Measurements from ENCODE around the gene NXN. TPM values are rescaled to one million over a fixed set of nuclear protein-coding genes. Genes with fewer than 3 reads are reported as not detected.
"Not testable (repeated sequence)": the region's sequence is repeated elsewhere in the genome, so short reads cannot be mapped to it uniquely, and the experiment has no call there.

NXN gene
- total RNA-seq, 2 experiments from 2014 or later, result 0.68 to 0.97 TPM

DNA sequence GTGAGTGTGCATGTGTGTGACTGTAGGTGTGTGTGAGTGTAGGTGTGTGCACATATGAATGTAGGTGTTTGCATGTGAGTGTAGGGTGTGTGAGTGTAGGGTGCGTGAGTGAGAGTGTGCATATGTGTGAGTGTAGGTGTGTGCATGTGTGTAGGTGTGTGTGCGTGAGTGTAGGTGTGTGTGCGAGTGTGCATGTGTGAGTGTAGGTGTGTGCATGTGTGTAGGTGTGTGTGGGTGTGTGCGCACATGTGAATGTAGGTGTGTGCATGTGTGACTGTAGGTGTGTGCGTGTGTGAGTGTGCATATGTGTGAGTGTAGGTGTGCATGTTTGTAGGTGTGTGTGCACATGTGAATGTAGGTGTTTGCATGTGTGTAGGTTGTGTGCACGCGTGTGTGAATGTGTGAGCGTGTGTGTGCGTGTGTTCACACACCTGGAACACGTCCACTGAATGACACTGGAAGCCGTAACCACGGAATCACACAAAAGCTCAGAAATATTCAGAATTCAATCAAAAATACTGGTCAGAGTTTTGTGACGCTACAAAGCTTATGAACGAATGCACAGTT is 166.9 kb downstream of the NXN start:
- no peak overlapping the region for H3K27ac Mint-ChIP-seq
- H3K27me3 Mint-ChIP-seq (ENCODE audit: low read depth), result no peaks in the 10 kb centered on the region
- CTCF ChIA-PET, result no interaction called here
- no peaks in the 10 kb centered on the region for H3K9me3 Mint-ChIP-seq (ENCODE audit: insufficient read depth)
- DNase-seq, result no peak
- POLR2A ChIA-PET, result no interaction called here
- no peak for ATAC-seq
- H3K4me3 Mint-ChIP-seq, result no peak overlapping the region
- no peaks in the 10 kb centered on the region for H3K36me3 Mint-ChIP-seq (ENCODE audit: low read depth)
- H3K4me1 Mint-ChIP-seq (ENCODE audit: low read depth), result no peaks in the 10 kb centered on the region

DNA sequence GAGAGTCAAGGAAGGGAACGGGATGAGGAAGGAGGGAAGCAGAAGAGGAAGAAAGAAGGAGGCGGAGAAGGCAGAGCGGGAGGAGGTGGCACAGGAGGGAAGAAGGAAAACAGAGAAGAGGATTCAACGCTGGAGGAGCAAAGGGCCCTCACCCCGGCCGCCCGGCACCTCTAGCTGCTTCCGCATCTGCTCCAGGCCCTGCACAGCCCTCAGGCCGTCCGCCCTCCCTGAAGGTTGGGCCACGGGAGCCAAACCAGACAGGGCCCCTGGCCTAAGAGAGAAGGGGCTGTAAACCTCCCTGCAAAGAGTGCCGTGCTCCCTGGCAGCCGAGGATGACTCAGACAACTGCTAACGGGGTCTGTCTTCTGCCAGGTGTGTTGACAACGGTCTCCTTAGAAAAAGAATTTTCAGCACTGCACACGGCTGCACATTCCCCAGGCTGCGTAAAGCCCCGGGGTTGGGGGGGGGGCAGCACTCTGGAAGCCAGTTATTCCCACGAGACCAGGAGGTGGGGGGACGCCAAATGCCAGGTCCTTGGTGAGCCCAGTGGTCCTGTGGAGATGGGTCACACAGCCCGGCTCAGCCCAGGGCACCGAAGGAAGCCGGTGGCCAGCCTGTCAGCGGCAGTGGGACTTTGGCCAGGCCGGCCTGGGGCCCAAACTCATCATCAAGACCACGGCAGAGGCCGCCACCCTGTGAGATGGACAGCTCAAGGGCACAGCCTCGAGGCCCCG is 168.4 kb downstream of the NXN start:
- POLR2A ChIA-PET, result no interaction called here
- Mint-ChIP-seq H3K4me3 (no peak overlapping the region), H3K27me3 (ENCODE audit: low read depth) (no peaks in the 10 kb centered on the region), H3K36me3 (ENCODE audit: low read depth) (no peaks in the 10 kb centered on the region), H3K4me1 (ENCODE audit: low read depth) (no peaks in the 10 kb centered on the region), H3K27ac (no peak overlapping the region), H3K9me3 (ENCODE audit: insufficient read depth) (no peaks in the 10 kb centered on the region)
- DNase-seq (no peak), ATAC-seq (no peak)
- CTCF ChIA-PET, result no interaction called here

- H3K4me1 Mint-ChIP-seq (ENCODE audit: low read depth), result no peaks in the 10 kb centered on the region
- no peaks in the 10 kb centered on the region for H3K27me3 Mint-ChIP-seq (ENCODE audit: low read depth)
- ChIA-PET POLR2A (no interaction called here), CTCF (no interaction called here)
- H3K9me3 Mint-ChIP-seq (ENCODE audit: insufficient read depth), result no peaks in the 10 kb centered on the region
- no peak overlapping the region for H3K27ac Mint-ChIP-seq
- H3K4me3 Mint-ChIP-seq, result no peak overlapping the region
- H3K36me3 Mint-ChIP-seq (ENCODE audit: low read depth), result no peaks in the 10 kb centered on the region
- no peak for ATAC-seq
- no peak for DNase-seq
Observed at GRCh38 chr17:807523-808294, 171.9 kb downstream of the NXN start.

GRCh38 chr17:806781-807522 is 172.6 kb downstream of the NXN start:
- H3K9me3 Mint-ChIP-seq (ENCODE audit: insufficient read depth), result no peaks in the 10 kb centered on the region
- H3K27ac Mint-ChIP-seq, result no peak overlapping the region
- no peaks in the 10 kb centered on the region for H3K4me1 Mint-ChIP-seq (ENCODE audit: low read depth)
- H3K36me3 Mint-ChIP-seq (ENCODE audit: low read depth), result no peaks in the 10 kb centered on the region
- ChIA-PET CTCF (no interaction called here), POLR2A (no interaction called here)
- no peak for DNase-seq
- no peak for ATAC-seq
- no peak overlapping the region for H3K4me3 Mint-ChIP-seq
- no peaks in the 10 kb centered on the region for H3K27me3 Mint-ChIP-seq (ENCODE audit: low read depth)

DNA sequence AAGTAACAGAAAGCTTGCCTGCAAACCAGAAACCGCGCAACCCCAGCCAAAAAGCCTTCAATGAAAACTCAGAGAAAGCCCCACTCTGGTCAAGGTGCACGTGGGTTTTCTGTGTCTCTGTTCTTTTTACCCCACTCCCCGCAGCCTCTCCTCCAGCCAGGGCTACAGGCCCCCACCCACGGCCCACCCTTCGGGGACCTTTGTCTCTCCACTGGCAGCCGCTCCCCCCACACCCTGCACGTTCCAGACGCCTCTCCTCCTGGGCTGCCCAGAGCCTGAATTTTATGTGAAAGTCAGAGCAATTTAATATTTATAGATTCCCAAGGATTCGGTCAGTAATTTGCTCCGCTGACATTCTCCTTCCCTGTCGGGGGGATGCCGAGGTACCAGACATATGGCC is 173.2 kb downstream of the NXN start:
- CTCF ChIA-PET, result no interaction called here
- H3K4me3 Mint-ChIP-seq, result no peak overlapping the region

GRCh38 chr17:805886-806285 is 173.7 kb downstream of the NXN start:
- H3K4me1 Mint-ChIP-seq (ENCODE audit: low read depth); H3K27me3 Mint-ChIP-seq (ENCODE audit: low read depth); H3K27ac Mint-ChIP-seq; CTCF ChIA-PET; POLR2A ChIA-PET; H3K36me3 Mint-ChIP-seq (ENCODE audit: low read depth); DNase-seq; H3K4me3 Mint-ChIP-seq; ATAC-seq; H3K9me3 Mint-ChIP-seq (ENCODE audit: insufficient read depth): not testable (repeated sequence)

More for the DNA sequence above, 173.2 kb downstream of the NXN start:
- no peaks in the 10 kb centered on the region for H3K9me3 Mint-ChIP-seq (ENCODE audit: insufficient read depth)
- no peak overlapping the region for H3K27ac Mint-ChIP-seq
- H3K27me3 Mint-ChIP-seq (ENCODE audit: low read depth), result no peaks in the 10 kb centered on the region
- H3K36me3 Mint-ChIP-seq (ENCODE audit: low read depth), result no peaks in the 10 kb centered on the region
- no peaks in the 10 kb centered on the region for H3K4me1 Mint-ChIP-seq (ENCODE audit: low read depth)
- ATAC-seq (no peak), DNase-seq (no peak)
- POLR2A ChIA-PET, result no interaction called here

GRCh38 chr17:804541-805435 is 174.8 kb downstream of the NXN start:
- Mint-ChIP-seq H3K27me3 (ENCODE audit: low read depth) (no peaks in the 10 kb centered on the region), H3K36me3 (ENCODE audit: low read depth) (no peaks in the 10 kb centered on the region), H3K27ac (no peak overlapping the region), H3K9me3 (ENCODE audit: insufficient read depth) (no peaks in the 10 kb centered on the region), H3K4me1 (ENCODE audit: low read depth) (no peaks in the 10 kb centered on the region), H3K4me3 (no peak overlapping the region)
- ATAC-seq (no peak), DNase-seq (no peak)
- CTCF ChIA-PET, result interaction anchor here (0.6 kb wide), 1 partner anchor 186 kb away, joined by 3 read pairs; no protein-coding TSS in a partner anchor
- POLR2A ChIA-PET, result no interaction called here

GRCh38 chr17:802901-803881 is 176.4 kb downstream of the NXN start:
- H3K36me3 Mint-ChIP-seq (ENCODE audit: low read depth), result no peaks in the 10 kb centered on the region
- CTCF ChIA-PET, result no interaction called here
- H3K4me3 Mint-ChIP-seq, result no peak overlapping the region
- DNase-seq, result no peak
- POLR2A ChIA-PET, result no interaction called here
- H3K27ac Mint-ChIP-seq, result no peak overlapping the region
- no peak for ATAC-seq
- H3K27me3 Mint-ChIP-seq (ENCODE audit: low read depth), result no peaks in the 10 kb centered on the region
- H3K4me1 Mint-ChIP-seq (ENCODE audit: low read depth), result no peaks in the 10 kb centered on the region
- no peaks in the 10 kb centered on the region for H3K9me3 Mint-ChIP-seq (ENCODE audit: insufficient read depth)

- no peak for DNase-seq
- no peaks in the 10 kb centered on the region for H3K4me1 Mint-ChIP-seq (ENCODE audit: low read depth)
- ChIA-PET POLR2A (interaction anchor here (1.1 kb wide), 1 partner anchor 20 kb away, joined by 3 read pairs; the partner anchor contains the start of genes GLOD4 and MRM3), CTCF (interaction anchor here (1.2 kb wide), 1 partner anchor 178 kb away, joined by 5 read pairs; no protein-coding TSS in a partner anchor)
- H3K36me3 Mint-ChIP-seq (ENCODE audit: low read depth), result no peaks in the 10 kb centered on the region
- H3K4me3 Mint-ChIP-seq, result no peak overlapping the region
- H3K9me3 Mint-ChIP-seq (ENCODE audit: insufficient read depth), result no peaks in the 10 kb centered on the region
- H3K27me3 Mint-ChIP-seq (ENCODE audit: low read depth), result no peaks in the 10 kb centered on the region
- H3K27ac Mint-ChIP-seq, result no peak overlapping the region
- no peak for ATAC-seq
Observed at GRCh38 chr17:802481-802880, 177.1 kb downstream of the NXN start.

DNA sequence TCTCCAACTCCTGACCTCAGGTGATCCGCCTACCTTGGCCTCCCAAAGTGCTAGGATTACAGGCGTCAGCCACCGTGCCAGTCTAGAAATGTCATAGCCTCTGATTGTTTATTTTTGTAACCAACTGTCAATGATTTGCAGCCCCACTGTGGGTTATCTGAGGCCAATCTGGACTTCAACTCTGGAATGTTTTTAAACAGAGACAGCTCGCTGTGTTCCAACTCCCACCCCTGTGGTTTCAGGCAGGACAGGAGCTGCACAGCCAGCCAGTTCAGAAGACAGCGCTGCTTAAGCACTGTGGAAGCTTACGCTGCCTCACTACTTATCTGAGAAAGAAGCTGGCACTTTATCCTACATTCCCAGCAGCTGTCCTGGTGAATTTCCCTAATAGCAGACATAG is 177.9 kb downstream of the NXN start:
- no peaks in the 10 kb centered on the region for H3K27me3 Mint-ChIP-seq (ENCODE audit: low read depth)
- CTCF ChIA-PET, result interaction anchor here (1.2 kb wide), 1 partner anchor 179 kb away, joined by 5 read pairs; no protein-coding TSS in a partner anchor
- no peak overlapping the region for H3K4me3 Mint-ChIP-seq
- H3K9me3 Mint-ChIP-seq (ENCODE audit: insufficient read depth), result no peaks in the 10 kb centered on the region
- no peaks in the 10 kb centered on the region for H3K36me3 Mint-ChIP-seq (ENCODE audit: low read depth)
- POLR2A ChIA-PET, result interaction anchor here (1.1 kb wide), 1 partner anchor 19 kb away, joined by 3 read pairs; the partner anchor contains the start of genes GLOD4 and MRM3
- DNase-seq (no peak), ATAC-seq (no peak)
- H3K27ac Mint-ChIP-seq, result no peak overlapping the region
- no peaks in the 10 kb centered on the region for H3K4me1 Mint-ChIP-seq (ENCODE audit: low read depth)
